Loucy (cell line): ENCODE data around the gene ZER1.

Source experiments
- H2AFZ ChIP-seq: fragments of 200-600 bp; sonication (generic); 2 replicates; pipeline ENCODE4 v1.6.0; 2016; ENCODE audit warnings: antibody characterized with exemption, mild to moderate bottlenecking, low read length, moderate library complexity
- H3F3A ChIP-seq: fragments of 200-600 bp; 2 replicates; pipeline ENCODE4 v1.6.0; 2016; ENCODE audit warnings: antibody characterized with exemption, low read depth, mild to moderate bottlenecking
- H3K27me3 ChIP-seq: fragments of 200-600 bp; sonication (generic); 2 replicates; pipeline ENCODE4 v1.6.1; 2014; ENCODE audit warnings: low read length, mild to moderate bottlenecking; ENCODE audit not compliant: insufficient read depth, poor library complexity, severe bottlenecking
- H3K36me3 ChIP-seq: fragments of 200-600 bp; sonication (generic); 2 replicates; pipeline ENCODE4 v1.6.1; 2016; ENCODE audit warnings: low read length; ENCODE audit not compliant: insufficient read depth
- H3K4me1 ChIP-seq: fragments of 200-600 bp; sonication (generic); 2 replicates; pipeline ENCODE4 v1.5.1; 2014; ENCODE audit warnings: low read length, mild to moderate bottlenecking; ENCODE audit not compliant: insufficient read depth, poor library complexity, severe bottlenecking
- H3K4me2 ChIP-seq: fragments of 200-600 bp; sonication (generic); 2 replicates; pipeline ENCODE4 v1.6.0; 2014; ENCODE audit warnings: antibody characterized with exemption, low read length, low read depth, mild to moderate bottlenecking; ENCODE audit not compliant: poor library complexity, severe bottlenecking
- H3K4me3 ChIP-seq: fragments of 200-600 bp; sonication (generic); 2 replicates; pipeline ENCODE4 v1.5.1; 2014; ENCODE audit warnings: low read length, mild to moderate bottlenecking, mixed read lengths; ENCODE audit not compliant: poor library complexity, severe bottlenecking
- H3K79me2 ChIP-seq: fragments of 200-600 bp; sonication (generic); 2 replicates; pipeline ENCODE4 v1.6.1; 2014; ENCODE audit warnings: low read length; ENCODE audit not compliant: insufficient read depth
- H3K9ac ChIP-seq: fragments of 200-600 bp; sonication (generic); 2 replicates; pipeline ENCODE4 v1.6.0; 2014; ENCODE audit warnings: mild to moderate bottlenecking, low read depth, low read length, moderate library complexity; ENCODE audit not compliant: poor library complexity, severe bottlenecking
- H3K9me2 ChIP-seq: fragments of 200-600 bp; sonication (generic); replicated peaks from 2 replicates; pipeline ENCODE4 v1.6.1; 2016; ENCODE audit warnings: low read depth, low read length, mixed read lengths
- H3K9me3 ChIP-seq: fragments of 200-600 bp; sonication (generic); 2 replicates; pipeline ENCODE4 v1.6.1; 2014; ENCODE audit warnings: mild to moderate bottlenecking, antibody characterized with exemption, low read length, low read depth; ENCODE audit not compliant: insufficient read depth
- H4K20me1 ChIP-seq: fragments of 200-600 bp; sonication (generic); 2 replicates; pipeline ENCODE4 v1.6.0; 2014; ENCODE audit warnings: antibody characterized with exemption, low read length, mild to moderate bottlenecking; ENCODE audit not compliant: insufficient read depth, poor library complexity, severe bottlenecking
- EZH2phosphoT487 ChIP-seq: fragments of 200-600 bp; IDR thresholded peaks from 2 replicates; pipeline ENCODE4 v1.6.1; 2018; ENCODE audit warnings: antibody characterized with exemption, mild to moderate bottlenecking, moderate library complexity, borderline replicate concordance
- TF ChIP-seq, protein P1 (sequence below): fragments of 200-600 bp; sonication (generic); conservative IDR thresholded peaks from 2 replicates; pipeline ENCODE4 v1.5.1; 2014; ENCODE audit warnings: mild to moderate bottlenecking, antibody characterized with exemption, low read length

Gene ZER1

DNA sequence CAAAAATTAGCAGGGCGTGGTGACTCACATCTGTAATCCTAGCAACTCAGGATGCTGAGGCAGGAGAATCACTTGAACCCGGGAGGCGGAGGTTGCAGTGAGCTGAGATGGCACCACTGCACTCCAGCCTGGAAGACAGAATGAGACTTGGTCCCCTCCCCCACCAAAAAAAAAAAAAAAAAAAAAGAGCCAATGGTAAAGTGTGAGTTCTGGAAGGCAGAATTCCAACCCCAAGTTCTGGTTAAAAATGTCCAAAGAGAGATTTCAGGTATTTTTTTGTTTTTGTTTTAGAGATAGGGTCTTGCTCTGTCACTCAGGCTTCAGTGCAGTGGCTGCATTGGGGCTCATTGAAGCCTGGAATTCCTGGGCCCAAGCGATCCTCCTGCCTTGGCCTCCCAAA is 84.3 kb downstream of the ZER1 start:
- Histone ChIP-seq H4K20me1 (peaks cover 23% of the 10 kb centered on the region), H3K4me3 (no peak overlapping the region), H3K4me1 (peaks cover 52% of the 10 kb centered on the region)

DNA sequence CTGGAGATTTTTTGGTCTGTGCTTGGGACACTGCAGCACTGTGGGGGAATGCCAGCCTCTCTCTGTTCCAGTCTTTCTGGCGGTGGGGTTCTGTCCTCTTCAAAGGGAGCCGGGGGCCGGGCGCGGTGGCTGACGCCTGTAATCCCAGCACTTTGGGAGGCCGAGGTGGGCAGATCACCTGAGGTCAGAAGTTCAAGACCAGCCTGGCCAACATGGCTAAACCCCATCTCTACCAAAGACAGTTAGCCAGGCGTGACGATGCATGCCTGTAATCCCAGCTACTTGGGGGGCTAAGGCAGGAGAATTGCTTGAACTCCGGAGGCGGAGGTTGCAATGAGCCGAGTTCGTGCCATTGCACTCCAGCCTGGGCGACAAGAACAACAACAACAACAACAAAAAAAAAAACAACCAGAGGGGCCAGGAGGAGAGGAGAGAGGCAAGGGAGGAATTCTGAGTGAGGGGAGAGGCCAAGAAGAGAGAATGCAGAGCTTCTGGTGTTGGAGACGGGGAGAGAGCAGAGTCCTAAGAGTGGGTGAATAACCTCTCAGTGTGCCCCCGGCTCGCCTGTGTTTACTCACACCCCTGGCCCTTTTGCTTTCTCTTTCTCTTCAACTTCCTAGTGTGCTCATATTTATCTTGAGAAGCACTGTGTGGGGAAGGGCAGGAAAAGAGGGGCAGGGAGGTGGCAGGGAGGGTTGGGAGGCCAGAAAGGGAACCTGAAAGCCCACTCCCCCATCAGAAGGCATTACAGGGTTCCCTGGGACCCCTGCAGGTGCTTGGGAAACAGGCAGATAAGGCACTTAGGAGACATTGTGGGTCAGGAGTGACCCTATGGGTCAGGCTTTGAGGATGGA is 85.9 kb downstream of the ZER1 start:
- TF ChIP-seq, protein P1, sequence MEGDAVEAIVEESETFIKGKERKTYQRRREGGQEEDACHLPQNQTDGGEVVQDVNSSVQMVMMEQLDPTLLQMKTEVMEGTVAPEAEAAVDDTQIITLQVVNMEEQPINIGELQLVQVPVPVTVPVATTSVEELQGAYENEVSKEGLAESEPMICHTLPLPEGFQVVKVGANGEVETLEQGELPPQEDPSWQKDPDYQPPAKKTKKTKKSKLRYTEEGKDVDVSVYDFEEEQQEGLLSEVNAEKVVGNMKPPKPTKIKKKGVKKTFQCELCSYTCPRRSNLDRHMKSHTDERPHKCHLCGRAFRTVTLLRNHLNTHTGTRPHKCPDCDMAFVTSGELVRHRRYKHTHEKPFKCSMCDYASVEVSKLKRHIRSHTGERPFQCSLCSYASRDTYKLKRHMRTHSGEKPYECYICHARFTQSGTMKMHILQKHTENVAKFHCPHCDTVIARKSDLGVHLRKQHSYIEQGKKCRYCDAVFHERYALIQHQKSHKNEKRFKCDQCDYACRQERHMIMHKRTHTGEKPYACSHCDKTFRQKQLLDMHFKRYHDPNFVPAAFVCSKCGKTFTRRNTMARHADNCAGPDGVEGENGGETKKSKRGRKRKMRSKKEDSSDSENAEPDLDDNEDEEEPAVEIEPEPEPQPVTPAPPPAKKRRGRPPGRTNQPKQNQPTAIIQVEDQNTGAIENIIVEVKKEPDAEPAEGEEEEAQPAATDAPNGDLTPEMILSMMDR = no peak
- no peak for TF ChIP-seq EZH2phosphoT487
- H3K4me3 ChIP-seq = peak overlapping the region; percentile 90
- H3F3A ChIP-seq = no peaks in the 10 kb centered on the region

More for the DNA sequence above, 84.3 kb downstream of the ZER1 start:
- no peaks in the 10 kb centered on the region for H3K27me3 ChIP-seq
- no peak overlapping the region for H3K4me2 ChIP-seq
- H3K9ac ChIP-seq = no peak overlapping the region
- H3K9me3 ChIP-seq = no peaks in the 10 kb centered on the region
- H3F3A ChIP-seq = no peaks in the 10 kb centered on the region
- H3K36me3 ChIP-seq = peaks cover 13% of the 10 kb centered on the region
- H2AFZ ChIP-seq = no peak overlapping the region
- TF ChIP-seq EZH2phosphoT487 = no peak
- TF ChIP-seq, protein P1 = no peak
- H3K79me2 ChIP-seq = peaks cover 68% of the 10 kb centered on the region
- H3K9me2 ChIP-seq = no peaks in the 10 kb centered on the region

DNA sequence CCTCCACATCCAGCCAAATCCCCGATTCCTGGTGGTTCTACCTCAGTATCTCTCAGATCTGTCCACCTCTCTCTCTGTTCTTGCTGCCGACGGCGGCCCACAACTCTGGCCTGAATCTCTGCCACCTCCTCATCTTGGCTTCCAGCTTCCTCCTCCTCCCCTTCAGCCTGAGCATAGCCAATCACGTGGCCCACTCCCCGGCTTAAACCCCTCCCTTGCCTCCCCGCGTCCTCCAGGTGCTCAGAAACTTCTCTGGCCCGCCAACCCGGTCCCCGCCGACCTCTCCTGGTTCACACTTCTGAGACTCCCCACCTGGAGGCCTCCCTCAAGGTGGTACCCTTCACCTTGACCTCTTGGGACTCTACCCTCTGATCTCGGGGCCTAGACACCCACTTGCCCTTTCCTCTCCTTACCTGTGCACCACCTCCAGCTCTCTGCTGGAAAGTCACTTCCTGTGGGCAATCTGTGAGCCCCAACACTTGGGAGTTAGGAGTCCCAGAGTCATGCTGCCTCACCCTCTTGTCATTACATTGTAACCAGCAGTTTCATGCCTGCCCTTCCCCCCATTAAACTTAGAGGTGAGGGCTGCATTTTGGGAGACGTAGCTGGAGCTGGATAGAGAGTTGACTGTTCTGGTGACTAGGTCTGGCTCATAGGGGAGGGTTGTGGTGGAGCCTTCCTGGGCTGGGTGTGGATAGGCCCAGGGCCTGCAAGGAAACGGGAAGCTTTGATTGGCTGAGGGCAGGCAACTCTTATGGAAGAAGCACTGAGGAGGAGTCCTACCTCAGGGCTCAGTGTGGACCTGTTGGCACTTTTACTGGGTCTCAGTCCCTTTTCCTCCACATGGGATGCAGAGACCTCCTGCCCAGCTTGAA is 87.2 kb downstream of the ZER1 start:
- Histone ChIP-seq H3F3A (no peaks in the 10 kb centered on the region), H3K27me3 (no peaks in the 10 kb centered on the region), H3K9me2 (no peaks in the 10 kb centered on the region), H3K9ac (peak overlapping the region; percentile 93), H2AFZ (peak overlapping the region; percentile 73), H3K9me3 (no peaks in the 10 kb centered on the region), H3K4me1 (peaks cover 35% of the 10 kb centered on the region), H3K4me2 (peak overlapping the region; percentile 81), H3K79me2 (peaks cover 42% of the 10 kb centered on the region), H3K36me3 (no peaks in the 10 kb centered on the region), H3K4me3 (peak overlapping the region; percentile 90), H4K20me1 (no peaks in the 10 kb centered on the region)
- no peak for TF ChIP-seq EZH2phosphoT487
- TF ChIP-seq, protein P1 = no peak

More for the DNA sequence above, 85.9 kb downstream of the ZER1 start:
- H3K9ac ChIP-seq = peak overlapping the region; percentile 93
- H3K27me3 ChIP-seq = no peaks in the 10 kb centered on the region
- no peaks in the 10 kb centered on the region for H3K9me2 ChIP-seq
- peaks cover 52% of the 10 kb centered on the region for H3K79me2 ChIP-seq
- H3K9me3 ChIP-seq = no peaks in the 10 kb centered on the region
- peaks cover 7% of the 10 kb centered on the region for H4K20me1 ChIP-seq
- peak overlapping the region; percentile 81 for H3K4me2 ChIP-seq
- H3K4me1 ChIP-seq = peaks cover 37% of the 10 kb centered on the region
- H2AFZ ChIP-seq = peak overlapping the region; percentile 52
- no peaks in the 10 kb centered on the region for H3K36me3 ChIP-seq
